Neural crest cell (in vitro differentiated cells): ENCODE data around the gene SEMA6A. TPM values are rescaled to one million over a fixed set of nuclear protein-coding genes. Genes with fewer than 3 reads are reported as not detected.

Source experiments
- DNase-seq: peaks from one replicate; pipeline ENCODE4 v3.0.0; 2021; ENCODE audit warnings: low read depth, mixed read lengths, low spot score
- H3K27ac Mint-ChIP-seq: one replicate; pipeline ENCODE4 v1.8.0; 2021; ENCODE audit warnings: mild to moderate bottlenecking, mixed read lengths; ENCODE audit not compliant: unreplicated experiment
- H3K27me3 Mint-ChIP-seq: 2 replicates; pipeline ENCODE4 v1.8.0; 2021; ENCODE audit warnings: low read depth, mild to moderate bottlenecking, mixed read lengths
- H3K36me3 Mint-ChIP-seq: 2 replicates; pipeline ENCODE4 v1.8.0; 2021; ENCODE audit warnings: low read depth, mild to moderate bottlenecking, mixed read lengths
- H3K4me1 Mint-ChIP-seq: 2 replicates; pipeline ENCODE4 v1.8.0; 2021; ENCODE audit warnings: mixed read lengths
- H3K4me3 Mint-ChIP-seq: one replicate; pipeline ENCODE4 v1.8.0; 2021; ENCODE audit warnings: mild to moderate bottlenecking, mixed read lengths
- H3K9me3 Mint-ChIP-seq: 2 replicates; pipeline ENCODE4 v1.8.0; 2021; ENCODE audit warnings: mixed read lengths
- total RNA-seq: library from RNA; stranded (reverse); gene quantifications from 2 replicates; pipeline ENCODE4 v1.2.1, GENCODE V29; 2021
- TF ChIP-seq, protein P1 (sequence below): fragments of 200-600 bp; sonication (generic); conservative IDR thresholded peaks from 2 replicates; pipeline ENCODE4 v1.5.0; 2021; ENCODE audit warnings: antibody characterized with exemption, mild to moderate bottlenecking

SEMA6A gene
- total RNA-seq, 1 donor from 2014 or later, result 30.0 TPM

DNA sequence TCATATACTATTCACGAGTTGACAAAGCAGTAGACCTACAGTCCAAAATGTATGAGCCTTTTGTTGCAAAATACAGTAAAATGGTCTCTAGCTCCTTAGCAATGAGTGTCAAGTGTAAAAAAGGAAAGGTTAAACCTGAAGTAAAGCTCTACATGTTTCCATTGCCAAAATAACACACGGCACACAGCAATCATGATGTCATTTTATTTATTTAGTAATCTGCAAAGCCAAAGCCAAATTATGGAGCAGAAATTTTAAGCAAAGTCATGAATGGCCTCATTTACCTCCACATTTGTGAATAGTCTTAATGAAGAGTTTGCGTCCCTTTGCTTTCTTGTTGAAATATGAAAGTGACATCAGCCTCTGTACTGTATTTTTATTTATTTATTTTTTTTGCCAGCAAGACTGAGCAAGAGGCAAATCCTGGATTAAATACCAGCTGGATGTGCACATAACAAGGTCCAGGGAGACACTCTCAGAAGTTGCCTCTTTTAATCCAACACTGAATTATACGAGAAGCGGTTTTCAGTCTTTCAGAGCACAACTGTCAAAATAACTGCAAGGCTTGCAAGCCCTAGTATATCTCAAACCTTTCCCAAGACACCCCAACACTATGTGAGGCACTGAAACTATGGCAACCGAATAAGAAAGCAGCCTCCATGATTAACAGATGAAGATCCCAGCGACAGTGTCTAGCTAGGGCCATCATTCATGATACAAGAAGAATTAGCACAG is 9.7 kb downstream of the SEMA6A start:
- TF ChIP-seq, protein P1, sequence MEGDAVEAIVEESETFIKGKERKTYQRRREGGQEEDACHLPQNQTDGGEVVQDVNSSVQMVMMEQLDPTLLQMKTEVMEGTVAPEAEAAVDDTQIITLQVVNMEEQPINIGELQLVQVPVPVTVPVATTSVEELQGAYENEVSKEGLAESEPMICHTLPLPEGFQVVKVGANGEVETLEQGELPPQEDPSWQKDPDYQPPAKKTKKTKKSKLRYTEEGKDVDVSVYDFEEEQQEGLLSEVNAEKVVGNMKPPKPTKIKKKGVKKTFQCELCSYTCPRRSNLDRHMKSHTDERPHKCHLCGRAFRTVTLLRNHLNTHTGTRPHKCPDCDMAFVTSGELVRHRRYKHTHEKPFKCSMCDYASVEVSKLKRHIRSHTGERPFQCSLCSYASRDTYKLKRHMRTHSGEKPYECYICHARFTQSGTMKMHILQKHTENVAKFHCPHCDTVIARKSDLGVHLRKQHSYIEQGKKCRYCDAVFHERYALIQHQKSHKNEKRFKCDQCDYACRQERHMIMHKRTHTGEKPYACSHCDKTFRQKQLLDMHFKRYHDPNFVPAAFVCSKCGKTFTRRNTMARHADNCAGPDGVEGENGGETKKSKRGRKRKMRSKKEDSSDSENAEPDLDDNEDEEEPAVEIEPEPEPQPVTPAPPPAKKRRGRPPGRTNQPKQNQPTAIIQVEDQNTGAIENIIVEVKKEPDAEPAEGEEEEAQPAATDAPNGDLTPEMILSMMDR, result no peak
- Mint-ChIP-seq H3K36me3 (peaks cover 4% of the 10 kb centered on the region), H3K9me3 (peaks cover 3% of the 10 kb centered on the region), H3K27ac (no peak overlapping the region), H3K4me3 (no peak overlapping the region), H3K27me3 (peaks cover 7% of the 10 kb centered on the region), H3K4me1 (peaks cover 38% of the 10 kb centered on the region)
- DNase-seq, result no peak

DNA sequence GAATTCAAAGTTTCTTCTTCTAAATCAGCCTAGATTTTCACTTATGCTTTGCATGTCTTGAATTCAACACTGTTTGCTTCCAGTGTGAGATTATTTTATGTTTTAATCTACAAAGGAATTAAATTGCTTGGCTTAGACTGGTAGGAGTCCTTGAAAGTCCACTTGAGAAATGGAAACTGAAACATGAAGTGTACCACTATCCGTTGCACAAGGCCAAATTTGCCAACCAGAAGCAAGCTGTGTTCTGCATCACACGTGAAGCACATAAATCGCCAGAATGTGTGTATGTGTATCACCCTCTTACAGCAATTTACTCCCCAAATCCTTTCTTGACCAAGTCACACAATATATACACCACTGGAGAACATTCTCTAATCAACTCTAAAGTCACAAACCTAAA is 10.3 kb downstream of the SEMA6A start:
- peaks cover 43% of the 10 kb centered on the region for H3K4me1 Mint-ChIP-seq
- H3K27ac Mint-ChIP-seq, result no peak overlapping the region
- peaks cover 5% of the 10 kb centered on the region for H3K27me3 Mint-ChIP-seq
- no peak overlapping the region for H3K4me3 Mint-ChIP-seq
- peaks cover 4% of the 10 kb centered on the region for H3K36me3 Mint-ChIP-seq
- DNase-seq, result no peak
- peaks cover 3% of the 10 kb centered on the region for H3K9me3 Mint-ChIP-seq
- TF ChIP-seq, protein P1, result no peak

DNA sequence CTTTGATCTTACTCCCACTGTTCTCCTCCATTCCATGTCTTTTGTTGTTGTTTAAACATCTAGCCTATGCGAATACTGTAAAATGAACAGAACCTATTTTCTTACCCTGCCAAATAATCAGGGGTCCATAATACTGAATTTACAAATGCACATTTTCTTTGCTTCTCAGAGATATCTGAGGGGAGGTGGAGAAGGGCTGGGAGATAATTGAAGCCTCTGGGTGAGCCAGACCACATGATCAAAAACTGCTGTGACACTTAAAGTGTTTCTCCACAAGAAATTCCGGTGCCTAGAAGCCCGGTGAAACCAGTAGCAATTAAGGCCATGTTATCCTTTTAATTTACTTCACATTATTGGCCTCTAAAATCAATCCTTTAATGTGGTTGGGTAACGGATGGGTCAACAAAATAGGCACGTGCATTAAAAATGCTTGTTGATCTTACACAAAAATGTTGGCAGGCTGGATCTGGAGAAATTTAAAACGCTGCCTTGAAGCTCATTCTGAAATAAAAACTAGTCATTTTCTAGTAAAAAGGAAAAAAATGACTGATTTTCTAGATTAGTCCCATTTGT is 10.8 kb downstream of the SEMA6A start:
- peaks cover 3% of the 10 kb centered on the region for H3K9me3 Mint-ChIP-seq
- H3K27ac Mint-ChIP-seq, result no peak overlapping the region
- no peak for DNase-seq
- TF ChIP-seq, protein P1, result no peak
- H3K27me3 Mint-ChIP-seq, result peaks cover under 1% of the 10 kb centered on the region
- peaks cover 43% of the 10 kb centered on the region for H3K4me1 Mint-ChIP-seq
- H3K4me3 Mint-ChIP-seq, result no peak overlapping the region
- peaks cover 4% of the 10 kb centered on the region for H3K36me3 Mint-ChIP-seq

DNA sequence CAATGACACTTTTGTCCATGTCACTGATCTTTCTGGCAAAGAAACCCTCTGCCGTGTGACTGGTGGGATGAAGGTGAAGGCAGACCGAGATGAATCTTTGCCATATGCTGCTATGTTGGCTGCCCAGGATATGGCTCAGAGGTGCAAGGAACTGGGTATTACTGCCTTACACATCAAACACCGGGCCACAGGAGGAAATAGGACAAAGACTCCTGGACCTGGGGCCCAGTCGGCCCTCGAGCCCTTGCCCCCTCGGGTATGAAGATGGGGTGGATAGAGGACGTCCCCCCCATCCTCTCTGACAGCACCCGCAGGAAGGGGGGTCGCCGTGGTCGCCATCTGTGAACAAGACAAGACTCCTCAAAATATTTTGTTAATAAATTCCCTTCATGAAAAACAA is 12.0 kb downstream of the SEMA6A start:
- no peak overlapping the region for H3K4me3 Mint-ChIP-seq
- peaks cover 43% of the 10 kb centered on the region for H3K4me1 Mint-ChIP-seq
- peaks cover 3% of the 10 kb centered on the region for H3K9me3 Mint-ChIP-seq
- peaks cover 4% of the 10 kb centered on the region for H3K36me3 Mint-ChIP-seq
- TF ChIP-seq, protein P1, result no peak
- no peak overlapping the region for H3K27ac Mint-ChIP-seq
- no peak for DNase-seq
- no peaks in the 10 kb centered on the region for H3K27me3 Mint-ChIP-seq

DNA sequence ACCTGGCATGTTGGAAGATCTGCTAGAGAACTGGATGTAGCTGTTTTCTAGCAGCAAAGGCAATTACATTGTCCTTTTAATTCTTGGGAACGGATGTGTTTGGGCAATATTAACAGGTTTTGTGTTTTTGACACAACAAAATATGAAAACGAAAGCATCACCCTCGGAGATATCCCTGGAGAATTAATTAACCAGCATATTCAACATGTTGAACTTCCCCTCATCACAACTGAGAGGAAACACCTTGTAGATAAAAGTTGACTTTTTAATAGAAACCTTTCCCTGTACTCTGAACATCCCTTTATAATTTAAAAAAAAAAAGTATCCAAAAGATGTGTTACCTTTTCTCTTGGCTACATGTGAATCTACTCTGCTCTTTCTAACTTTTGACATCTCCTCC is 13.0 kb downstream of the SEMA6A start:
- no peak overlapping the region for H3K27ac Mint-ChIP-seq
- no peak for DNase-seq
- H3K27me3 Mint-ChIP-seq, result no peaks in the 10 kb centered on the region
- peaks cover 38% of the 10 kb centered on the region for H3K4me1 Mint-ChIP-seq
- no peak overlapping the region for H3K4me3 Mint-ChIP-seq
- H3K36me3 Mint-ChIP-seq, result no peaks in the 10 kb centered on the region
- peaks cover 3% of the 10 kb centered on the region for H3K9me3 Mint-ChIP-seq
- TF ChIP-seq, protein P1, result no peak
